ENCODE data around the gene PDE6A.

DNA sequence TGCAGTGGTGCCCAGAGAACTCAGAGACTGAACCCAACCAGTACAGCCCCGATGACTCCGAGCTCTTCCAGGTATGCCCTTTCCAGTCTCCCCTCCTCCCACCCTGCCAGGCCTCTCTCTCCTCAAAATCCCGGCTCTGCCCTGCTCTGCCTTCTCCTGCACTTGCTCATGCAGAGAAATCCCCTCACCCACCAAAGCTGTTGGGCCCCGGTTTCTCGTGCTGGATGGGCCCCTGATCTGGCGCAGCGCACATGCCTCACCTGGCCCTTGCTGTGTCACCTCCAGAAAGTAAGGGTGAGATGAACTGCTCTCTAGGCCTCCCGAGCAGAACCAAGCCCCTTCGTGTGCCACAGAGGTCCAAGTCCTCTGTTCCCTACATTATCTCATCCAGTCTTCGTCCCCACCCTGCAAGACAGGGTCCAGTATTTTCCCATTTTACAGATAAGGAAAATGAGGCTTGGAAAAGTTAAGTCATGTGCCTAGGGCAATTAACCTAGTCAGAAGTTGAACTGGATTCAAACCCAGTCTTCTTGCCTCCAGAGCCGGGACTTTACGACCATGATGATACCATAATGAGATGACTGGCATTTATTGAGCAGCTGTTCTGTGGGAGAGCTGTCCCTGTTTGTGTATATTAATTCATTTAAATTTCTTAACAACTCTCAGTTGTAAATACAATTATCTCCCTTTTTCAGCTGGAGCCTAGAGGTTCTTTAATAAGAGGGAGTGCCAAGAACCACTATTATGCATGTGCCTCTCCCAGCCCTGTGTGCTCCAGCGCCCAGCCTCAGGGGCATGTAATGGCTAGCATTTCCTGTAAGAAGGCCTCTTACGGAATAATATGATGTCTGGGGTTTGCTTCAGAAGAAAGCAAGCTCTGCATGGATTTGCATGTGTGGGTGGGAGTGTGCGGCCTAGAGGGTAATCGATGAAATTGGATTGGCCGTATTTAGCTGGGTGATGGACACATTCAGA lies 123.8 kb downstream of the PDE6A start:
- TF ChIP-seq EZH2 (IDR thresholded peaks at IDR 0.05; ENCODE audit: insufficient read depth, poor library complexity, severe bottlenecking) = no peak
- no peak for TF ChIP-seq EZH2phosphoT487 (IDR thresholded peaks at IDR 0.05; ENCODE audit: insufficient read depth, low read depth)
